GM21360 (cell line): Measurements from ENCODE around the gene SCAMP4.
"Not testable (repeated sequence)": the region's sequence is repeated elsewhere in the genome, so short reads cannot be mapped to it uniquely, and the experiment has no call there.

ENCODE experiments used
- ATAC-seq: cut with Tn5 transposase; IDR thresholded peaks from one replicate; pipeline ENCODE4 v1.9.1; 2021; ENCODE audit warnings: mild to moderate bottlenecking, moderate library complexity; ENCODE audit not compliant: unreplicated experiment

The SCAMP4 gene

GRCh38 chr19:1866693-1867348 is 38.4 kb upstream of the SCAMP4 start:
- ATAC-seq: no peak

DNA sequence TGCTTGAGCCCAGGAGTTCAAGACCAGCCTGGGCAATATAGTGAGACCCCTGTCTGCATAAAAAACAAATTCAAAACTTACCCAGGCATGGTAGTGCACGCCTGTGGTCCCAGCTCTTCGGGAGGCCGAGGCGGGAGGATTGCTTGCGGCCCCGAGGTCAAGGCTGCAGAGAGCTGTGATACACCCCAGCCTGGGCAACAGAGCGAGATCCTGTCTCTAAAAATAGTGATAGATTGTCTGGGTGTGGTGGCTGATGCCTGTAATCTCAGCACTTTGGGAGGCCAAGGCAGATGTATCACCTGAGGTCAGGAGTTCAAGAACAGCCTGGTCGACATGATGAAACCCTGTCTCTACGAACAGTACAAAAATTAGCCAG is 37.9 kb upstream of the SCAMP4 start:
- no peak for ATAC-seq

- ATAC-seq: no peak
These were observed 36.2 kb upstream of the SCAMP4 start for GRCh38 chr19:1868971-1869370.

DNA sequence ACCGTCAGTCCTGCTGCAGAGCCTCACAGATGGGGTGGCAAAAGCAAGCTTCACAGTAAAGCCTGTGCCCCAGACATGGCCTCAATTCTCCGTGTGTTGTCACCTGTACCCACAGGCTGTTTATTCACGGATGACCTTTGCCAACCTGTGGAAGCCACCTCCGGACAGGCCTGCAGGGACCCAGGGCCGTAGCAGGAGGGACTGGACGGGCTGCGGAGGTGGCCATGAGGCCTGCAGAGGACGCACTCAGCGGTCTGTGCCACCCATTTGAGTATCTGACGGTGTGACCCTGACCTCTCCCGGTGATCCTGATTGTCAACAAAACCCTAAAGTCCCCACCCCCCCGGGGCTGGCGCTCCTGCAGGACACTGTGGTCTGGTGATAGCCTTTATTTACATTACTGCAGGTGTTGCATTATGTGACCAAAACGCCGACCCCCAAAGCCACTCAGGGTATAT is 34.0 kb upstream of the SCAMP4 start:
- no peak for ATAC-seq

DNA sequence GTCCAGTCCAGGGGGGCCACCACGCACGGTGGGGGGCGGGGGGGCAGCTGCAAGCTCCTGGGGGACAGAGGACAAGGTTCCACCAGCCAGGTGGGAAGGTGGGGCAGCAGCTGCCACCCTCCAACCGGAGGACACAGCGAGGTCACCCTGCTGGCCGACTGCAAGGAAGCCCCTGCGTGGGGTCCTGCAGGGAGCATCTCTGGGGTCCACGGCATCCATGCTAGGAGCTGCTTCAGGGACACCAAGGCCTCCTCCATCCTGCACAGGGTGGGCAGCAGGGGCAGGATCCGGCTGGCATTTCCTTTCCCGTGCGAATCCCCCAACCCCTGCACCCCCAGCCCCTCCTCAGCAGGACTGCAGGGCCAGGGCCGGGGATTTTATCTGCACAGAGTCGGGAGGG is 33.6 kb upstream of the SCAMP4 start:
- no peak for ATAC-seq

DNA sequence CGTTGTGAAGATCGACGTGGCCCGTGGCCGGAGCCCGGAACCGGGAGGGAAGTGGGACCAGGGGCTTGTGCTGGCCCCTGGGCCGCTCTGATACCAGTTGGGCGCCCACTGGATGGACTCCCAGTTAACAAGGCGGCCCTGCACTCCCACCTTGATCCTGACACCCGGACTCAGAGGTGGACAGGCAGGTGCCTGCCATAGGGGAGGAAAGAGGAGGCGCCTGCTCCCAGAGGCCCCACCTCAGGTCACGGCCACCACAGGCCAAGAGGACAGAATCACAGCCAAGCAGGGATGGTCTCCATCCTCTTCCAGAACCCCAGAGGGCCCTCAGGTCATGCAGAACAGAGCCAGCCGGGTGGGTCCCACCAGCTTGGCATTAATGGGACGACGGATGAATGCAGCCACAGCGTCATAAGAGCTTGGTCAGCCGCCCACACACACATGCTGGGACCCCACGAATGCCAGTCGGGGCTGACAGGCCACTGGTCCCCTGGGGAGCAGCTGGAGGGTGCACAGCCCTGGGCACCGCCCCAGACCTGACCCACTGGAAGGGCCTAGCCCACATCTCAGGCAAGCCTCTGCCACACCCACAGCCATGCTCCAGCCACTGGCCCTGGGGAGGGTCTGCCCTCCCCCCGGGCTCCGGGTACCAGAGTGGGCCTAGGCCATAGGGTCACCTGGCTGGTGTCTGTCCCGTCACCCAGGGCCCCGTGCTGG is 32.2 kb upstream of the SCAMP4 start:
- ATAC-seq: no peak

DNA sequence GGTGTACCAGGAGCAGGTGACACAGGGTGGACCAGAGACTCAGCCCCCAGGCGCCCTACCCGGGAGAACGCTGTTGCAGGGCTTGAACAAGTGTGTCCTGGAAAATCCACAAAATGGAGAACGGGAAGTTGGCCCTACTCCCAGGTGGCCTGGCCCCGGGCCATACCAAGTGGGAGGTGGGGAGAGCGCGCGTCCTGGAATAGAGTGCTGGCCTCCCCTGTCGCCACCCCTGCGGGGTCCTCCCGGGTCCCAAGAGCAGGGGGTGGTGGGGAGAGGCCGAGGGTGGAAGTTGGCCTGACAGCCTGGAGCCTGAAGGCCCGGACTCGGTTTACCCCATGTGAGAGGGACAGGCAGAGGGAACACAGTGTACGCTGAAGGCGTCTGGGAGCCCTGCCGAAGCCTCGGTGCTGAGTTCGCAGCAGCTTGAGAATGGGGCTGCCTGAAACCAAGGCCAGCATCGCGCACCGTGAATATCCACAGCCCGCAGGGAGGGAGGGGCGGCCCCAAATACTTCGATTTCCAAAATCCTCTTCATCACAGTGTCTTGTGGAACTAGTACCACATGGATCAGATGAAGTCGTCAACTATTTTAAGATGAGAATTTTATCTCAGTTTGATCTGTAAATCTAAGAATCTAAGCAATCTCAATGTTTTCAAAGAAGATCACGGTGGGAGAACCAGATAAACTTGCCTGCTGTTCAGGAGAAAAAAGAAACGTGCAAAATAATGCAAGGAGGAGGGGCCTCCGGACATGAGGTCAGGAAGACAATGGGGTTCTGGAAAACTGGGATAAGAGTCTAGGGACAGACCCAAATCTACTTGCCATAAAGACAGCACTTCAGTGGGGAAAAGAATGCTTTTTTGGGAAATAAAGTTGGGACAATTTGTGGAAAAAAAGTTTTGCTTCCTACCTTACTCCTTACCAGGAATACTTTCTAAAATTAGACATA is 31.4 kb upstream of the SCAMP4 start:
- ATAC-seq: no peak

DNA sequence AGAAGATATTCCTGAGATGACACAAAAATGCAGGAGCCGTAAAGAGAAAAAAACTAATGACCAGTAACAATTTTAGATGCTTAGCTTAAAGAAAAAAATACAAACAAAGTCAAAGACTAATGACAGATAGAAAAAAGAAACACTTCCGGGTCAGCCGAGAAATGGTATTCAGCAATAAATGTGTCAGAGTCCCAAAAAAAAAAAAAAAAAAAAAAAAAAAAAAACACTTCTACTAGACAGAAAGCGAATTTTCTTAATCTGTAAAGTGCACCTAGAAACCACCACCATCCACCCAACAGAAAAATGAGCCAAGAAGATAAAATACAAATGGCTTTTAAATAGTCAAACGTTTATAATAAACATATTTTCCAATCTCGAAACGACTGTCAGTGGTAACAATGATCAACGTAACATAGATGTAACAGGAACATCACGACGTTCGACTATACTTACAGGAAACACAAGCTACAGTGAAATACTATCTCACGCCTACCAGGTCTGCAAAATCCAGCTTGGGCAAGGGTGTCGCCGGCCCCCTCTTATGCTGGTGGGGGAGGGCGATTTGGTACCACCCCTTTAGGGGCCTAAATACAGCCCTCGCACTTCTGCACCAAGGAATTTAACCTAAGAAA is 30.5 kb upstream of the SCAMP4 start:
- ATAC-seq: no peak

DNA sequence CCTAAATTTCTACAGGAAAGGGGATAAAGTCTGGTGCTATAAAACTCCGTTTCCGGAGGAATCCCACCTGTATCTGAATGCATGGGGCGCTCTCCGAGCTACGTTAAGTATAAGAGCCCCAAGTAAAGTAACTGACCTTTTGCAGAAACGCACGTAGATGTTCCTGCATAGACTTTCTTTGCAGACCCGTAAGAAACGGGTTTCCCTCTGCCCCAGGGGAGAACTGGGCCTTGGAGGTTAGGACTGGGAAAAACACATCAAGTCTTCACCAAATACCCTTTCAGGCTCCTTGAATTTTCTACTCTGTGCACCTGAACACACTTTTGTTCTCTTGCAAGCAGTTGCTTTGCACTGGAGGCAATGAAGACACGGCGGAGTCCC is 29.9 kb upstream of the SCAMP4 start:
- ATAC-seq: not testable (repeated sequence)

- ATAC-seq: peak; percentile 82
These were observed 29.3 kb upstream of the SCAMP4 start for GRCh38 chr19:1875646-1876495.

DNA sequence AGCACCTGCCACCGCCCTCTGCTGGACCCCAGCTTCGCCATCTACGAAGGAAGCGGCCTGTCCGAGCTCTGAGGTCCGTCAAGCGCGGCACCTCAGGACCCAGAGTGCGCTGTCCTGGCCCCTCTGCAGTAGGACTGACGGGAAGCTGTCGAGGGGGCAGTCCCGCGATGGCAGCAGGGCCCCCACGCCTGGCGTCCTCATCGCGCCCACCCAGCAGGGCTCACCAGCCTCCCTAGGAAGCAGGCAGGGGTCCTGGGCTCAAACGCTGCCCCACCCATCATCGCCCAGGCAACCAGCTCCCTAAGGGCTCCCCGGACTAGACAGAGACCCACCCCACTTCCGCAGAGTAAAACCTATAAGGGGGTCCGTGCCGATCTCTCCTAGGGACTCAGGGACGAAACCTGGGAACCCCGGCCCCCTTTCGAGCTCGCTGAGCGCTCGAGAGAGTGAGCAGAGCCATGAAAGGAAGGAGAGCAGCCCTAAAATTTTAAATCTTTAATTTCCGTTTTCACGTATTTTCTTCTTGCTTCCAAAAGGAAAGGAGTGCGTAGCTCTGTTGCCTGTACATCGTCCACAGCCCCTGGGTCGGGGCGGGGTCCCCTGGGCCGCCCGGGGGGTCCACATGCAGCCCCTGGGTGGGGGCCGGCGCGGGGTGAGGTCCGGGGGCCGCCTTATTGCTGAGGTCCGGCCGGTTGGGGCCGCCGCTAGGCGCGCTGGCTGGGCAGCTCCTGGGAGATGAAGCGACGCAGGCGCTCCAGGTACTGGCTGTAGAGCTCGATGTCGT is 28.5 kb upstream of the SCAMP4 start:
- ATAC-seq: peak; percentile 24

GRCh38 chr19:1877280-1877660 is 27.9 kb upstream of the SCAMP4 start:
- not testable (repeated sequence) for ATAC-seq

GRCh38 chr19:1878583-1878982 is 26.6 kb upstream of the SCAMP4 start:
- not testable (repeated sequence) for ATAC-seq

DNA sequence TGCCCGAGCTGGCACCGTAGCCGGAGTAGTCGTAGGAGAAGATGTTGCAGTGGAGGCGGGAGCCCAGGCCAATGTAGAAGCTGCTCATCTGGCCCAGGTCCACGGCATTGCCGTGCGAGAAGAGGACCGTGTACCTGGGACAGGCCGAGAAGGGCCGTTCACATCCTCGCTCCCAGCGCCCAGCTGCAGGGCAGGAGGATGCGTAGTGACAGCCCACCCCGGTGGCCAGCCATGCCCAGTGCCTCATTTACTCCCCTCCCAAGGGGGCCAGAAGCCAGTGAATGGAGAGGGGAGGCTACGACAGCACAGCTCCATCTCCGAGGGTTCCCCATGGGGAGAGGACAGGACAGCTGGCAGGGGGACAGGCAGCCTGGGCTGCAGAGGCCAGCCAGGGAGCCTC is 25.2 kb upstream of the SCAMP4 start:
- not testable (repeated sequence) for ATAC-seq

DNA sequence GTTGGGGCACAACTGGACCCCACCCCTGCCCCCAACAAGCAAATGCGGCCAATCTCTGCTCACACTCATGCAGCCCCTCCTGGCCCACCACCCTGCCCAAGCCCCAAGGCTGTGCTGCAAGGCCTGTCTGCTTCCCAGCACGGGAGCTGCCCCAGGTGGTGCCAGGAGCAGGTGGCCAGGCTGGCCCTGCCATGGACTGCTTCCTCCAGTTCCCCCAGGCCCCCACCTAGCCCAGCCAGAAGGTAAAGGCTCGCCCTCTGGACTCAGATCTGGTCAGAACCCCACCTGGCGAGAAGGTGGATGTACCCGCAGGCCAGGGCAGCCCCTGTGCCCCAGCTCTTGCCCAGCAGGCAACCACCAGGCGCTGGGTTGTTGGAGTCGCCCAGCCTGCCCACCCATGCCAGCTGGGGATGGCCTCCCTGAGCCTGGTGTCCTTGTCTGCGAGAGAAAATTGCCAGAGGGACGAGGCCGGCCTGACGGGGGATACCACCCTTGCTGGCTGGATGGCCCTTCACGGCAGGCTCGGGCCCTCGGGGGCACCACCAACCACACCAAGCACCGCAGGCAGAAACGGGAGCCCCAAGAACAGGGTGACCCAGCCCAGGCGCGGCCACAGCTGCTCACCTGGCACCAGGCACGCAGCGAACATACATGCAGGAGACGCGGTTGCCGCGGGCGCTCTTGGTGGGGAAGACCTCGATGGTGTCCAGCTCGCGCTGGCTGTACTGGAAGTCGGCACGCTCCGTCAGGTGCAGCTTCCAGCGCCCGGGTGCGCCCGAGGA is 24.4 kb upstream of the SCAMP4 start:
- ATAC-seq: no peak

DNA sequence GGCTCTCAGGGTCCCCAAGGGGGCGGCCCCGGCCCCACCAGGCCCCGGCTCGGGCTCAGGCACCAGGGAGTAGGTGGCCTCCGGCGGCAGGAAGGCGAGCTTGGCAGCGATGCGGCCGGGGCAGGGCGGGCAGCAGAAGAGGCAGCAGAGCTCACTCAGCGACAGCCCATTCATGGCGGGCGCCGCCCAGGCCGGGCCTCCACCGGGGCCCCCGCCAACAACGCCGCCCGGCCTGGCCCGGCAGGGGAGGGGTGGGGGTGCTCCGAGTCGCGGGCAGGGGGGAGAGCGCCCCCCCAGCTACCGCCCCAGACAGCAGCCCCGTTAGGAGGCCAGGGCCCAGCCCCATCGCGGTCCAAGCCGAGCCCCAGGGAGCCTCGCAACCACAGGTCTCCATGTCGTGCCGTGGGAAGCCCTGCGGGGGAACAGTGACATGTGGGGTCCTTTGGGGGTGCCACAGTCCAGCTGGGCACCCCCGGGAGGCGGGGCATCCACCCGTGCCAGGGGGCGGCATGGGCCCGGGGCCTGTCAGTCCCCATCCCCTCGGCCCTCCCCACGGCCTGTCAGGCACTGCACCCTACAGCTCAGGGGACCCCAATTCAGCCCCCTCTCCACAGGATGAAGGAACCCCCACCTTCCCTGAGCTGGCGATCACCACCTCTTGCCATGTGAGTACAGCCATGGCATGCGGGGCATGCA is 23.7 kb upstream of the SCAMP4 start:
- ATAC-seq: not testable (repeated sequence)

GRCh38 chr19:1882089-1882785 is 23.0 kb upstream of the SCAMP4 start:
- no peak for ATAC-seq
